Adrenal gland (tissue), 12 donors: Measurements from ENCODE around the gene LRIG1. TPM values are rescaled to one million over a fixed set of nuclear protein-coding genes. Genes with fewer than 3 reads are reported as not detected.
A peak's percentile ranks its signal among the peaks of the same experiment; 100 is the strongest.

ENCODE experiments used
- DNase-seq, 7 donors: peaks; one replicate each; pipeline ENCODE4 v3.0.0-alpha.2; 2019 to 2020
- H3K27ac ChIP-seq, 5 donors: fragments of 200-600 bp; sonication (generic) in 4 of 5; 1 replicate in 3 of 5; 2 replicates in 2 of 5; pipeline versions ENCODE4 v1.5.1 to v1.8.0; 2016 to 2020; ENCODE audit warnings: mild to moderate bottlenecking in 1 of 5
- H3K27me3 ChIP-seq: fragments of 200-600 bp; 2 replicates; pipeline ENCODE4 v1.8.0; 2021
- H3K36me3 ChIP-seq, 2 donors: fragments of 200-600 bp; replicated peaks in 1 of 2; 1 replicate in 1 of 2; 2 replicates in 1 of 2; pipeline versions ENCODE4 v1.5.1 to v1.8.0; 2018 to 2022
- H3K4me1 ChIP-seq, 2 donors: fragments of 200-600 bp; replicated peaks in 1 of 2; 1 replicate in 1 of 2; 2 replicates in 1 of 2; pipeline versions ENCODE4 v1.5.1 to v1.8.0; 2018 to 2021
- H3K4me3 ChIP-seq, 4 donors: fragments of 200-600 bp; sonication (generic) in 3 of 4; one replicate each; pipeline ENCODE4 v1.5.1; 2016 to 2018
- H3K9me3 ChIP-seq, 3 donors: fragments of 200-600 bp; sonication (generic) in 1 of 3; replicated peaks in 1 of 3; 1 replicate in 2 of 3; 2 replicates in 1 of 3; pipeline versions ENCODE4 v1.5.1 to v1.8.0; 2016 to 2021
- CTCF ChIP-seq, 6 experiments: fragments of 450-650 bp in 4 of 6; fragments of 200-600 bp in 2 of 6; sonication (generic) in 1 of 6; IDR thresholded peaks; 1 replicate in 5 of 6; 2 replicates in 1 of 6; pipeline versions ENCODE4 v1.5.1 to v1.8.0; 2016 to 2021; ENCODE audit warnings: antibody characterized with exemption in 6 of 6, mild to moderate bottlenecking in 2 of 6, moderate library complexity in 1 of 6
- POLR2A ChIP-seq, 2 donors: fragments of 450-650 bp; IDR thresholded peaks; one replicate each; pipeline ENCODE4 v1.6.1; 2017; ENCODE audit warnings: antibody characterized with exemption in 2 of 2, mild to moderate bottlenecking in 2 of 2, moderate library complexity in 1 of 2
- WGBS, 4 donors: extraction: QIAGEN DNeasy Blood & Tissue Kit in 2 of 4; methylation state at CpG; one replicate each; pipeline versions ENCODE4 v1.1.5 to v1.1.7; 2013 to 2017; 5-methylcytosine and 5-hydroxymethylcytosine counted together
- intact Hi-C, 2 donors: fragments of 100-400 bp; cut with DNase I; formaldehyde crosslinking; loops; one replicate each; pipeline versions ENCODE4 v1.14.1 to v1.15.0; 2022 to 2023
- polyA plus RNA-seq, 3 donors: library from polyadenylated mRNA; stranded (reverse); fragments of 200-250 nt in 2 of 3; fragments of 350-450 nt in 1 of 3; fragmentation: Illumina TruSeq in 1 of 3; extraction: RNeasy Lipid Tissue Mini Kit (QIAGEN cat#74804) in 1 of 3; gene quantifications; one replicate each; pipeline ENCODE4 v1.2.3, GENCODE V29; 2013 to 2014
- total RNA-seq, 9 donors: library from RNA; depleted of rRNA in 4 of 9; stranded (reverse); fragments of >200 nt in 4 of 9; fragments of 120-200 nt in 1 of 9; fragmentation: NEBNext Ultra II Directional in 1 of 9; extraction: Animal tissue kit (Norgen Biotek cat#: 25700) in 1 of 9; gene quantifications; one replicate each; pipeline versions ENCODE4 v1.1.0 to v1.2.4, GENCODE V29; 2013 to 2023
- donor health status: healthy with polysubstance abuse.
- donor health status: Bipolar disorder and iron deficiency.
- donor health status: DM: yes; HTN: yes; CAD: no.
- donor health status: DM: no; HTN: no; CAD: no.
- donor health status: DM: no; HTN: no; CAD: no.
- donor health status: DM: yes; HTN: yes; CAD: no.

The LRIG1 gene
- total and polyA plus RNA-seq, 12 donors, result 1.5 to 13.3 (median 4.7) TPM

- no peak for TF ChIP-seq CTCF (IDR thresholded peaks at IDR 0.05)
- no peak for TF ChIP-seq POLR2A (IDR thresholded peaks at IDR 0.05)
- Histone ChIP-seq H3K9me3 (no peaks in the 10 kb centered on the region), H3K36me3 (peaks cover 0 to 43% of the 10 kb centered on the region in 2 donors), H3K4me3 (no peak overlapping the region), H3K27me3 (no peaks in the 10 kb centered on the region), H3K27ac (no peak overlapping the region), H3K4me1 (peaks cover 0 to 9% of the 10 kb centered on the region in 2 donors)
- intact Hi-C loops, result no loop called here
- WGBS, 4 donors, result 95 to 97% (median 97%) methylated on average over 16 to 26 of the region's 26 CpGs
- no peak for DNase-seq
These were observed 120.5 kb downstream of the LRIG1 start for GRCh38 chr3:66380200-66380932.

GRCh38 chr3:66379565-66379964 lies 121.3 kb downstream of the LRIG1 start:
- DNase-seq, result no peak
- Histone ChIP-seq H3K4me1 (peaks cover 0 to 9% of the 10 kb centered on the region in 2 donors), H3K9me3 (no peaks in the 10 kb centered on the region), H3K27me3 (no peaks in the 10 kb centered on the region), H3K27ac (no peak overlapping the region), H3K4me3 (no peak overlapping the region), H3K36me3 (peaks cover 0 to 43% of the 10 kb centered on the region in 2 donors)
- TF ChIP-seq CTCF (IDR thresholded peaks at IDR 0.05), result no peak
- WGBS, 4 donors, result 91 to 98% (median 97%) methylated on average over 6 to 9 of the region's 9 CpGs
- intact Hi-C loops, result no loop called here

- H3K9me3 ChIP-seq, result no peaks in the 10 kb centered on the region
- peaks cover 0 to 39% of the 10 kb centered on the region in 2 donors for H3K36me3 ChIP-seq
- no peak overlapping the region for H3K4me3 ChIP-seq
- TF ChIP-seq CTCF (IDR thresholded peaks at IDR 0.05) (peak in 3 of 6 experiments; percentile 13 to 23 (median 17)), POLR2A (IDR thresholded peaks at IDR 0.05) (no peak)
- intact Hi-C loops, result no loop called here
- no peak overlapping the region for H3K27ac ChIP-seq
- no peaks in the 10 kb centered on the region for H3K27me3 ChIP-seq
- no peak for DNase-seq
- 80 to 89% (median 87%) methylated on average over 5 of the region's 5 CpGs for WGBS, 4 donors
- H3K4me1 ChIP-seq, result peaks cover 0 to 9% of the 10 kb centered on the region in 2 donors
These were observed 122.6 kb downstream of the LRIG1 start for GRCh38 chr3:66378256-66378655.

GRCh38 chr3:66377800-66378199 lies 123.0 kb downstream of the LRIG1 start:
- intact Hi-C loops, result no loop called here

More at GRCh38 chr3:66377800-66378199, 123.0 kb downstream of the LRIG1 start:
- no peak for DNase-seq
- no peak for TF ChIP-seq CTCF (IDR thresholded peaks at IDR 0.05)
- TF ChIP-seq POLR2A (IDR thresholded peaks at IDR 0.05), result no peak
- Histone ChIP-seq H3K36me3 (peaks cover 0 to 34% of the 10 kb centered on the region in 2 donors), H3K27me3 (no peaks in the 10 kb centered on the region), H3K9me3 (no peaks in the 10 kb centered on the region), H3K4me3 (no peak overlapping the region), H3K27ac (no peak overlapping the region), H3K4me1 (peaks cover 0 to 9% of the 10 kb centered on the region in 2 donors)
- WGBS, 4 donors, result 93 to 96% (median 94%) methylated on average over 5 of the region's 5 CpGs
